WERI-Rb-1 (cell line): ENCODE data around the gene RAI1.

Source experiments
- DNase-seq: peaks from one replicate; pipeline ENCODE4 v3.0.0-alpha.2; 2020
- H3K27ac ChIP-seq: fragments of 250-450 bp; sonication (Bioruptor Pico); 2 replicates; pipeline ENCODE4 v1.5.1; 2020; ENCODE audit warnings: mild to moderate bottlenecking, moderate library complexity
- H3K27me3 ChIP-seq: fragments of 250-450 bp; sonication (Bioruptor Pico); 2 replicates; pipeline ENCODE4 v1.5.1; 2021; ENCODE audit warnings: mild to moderate bottlenecking, low read depth, moderate library complexity; ENCODE audit not compliant: insufficient read depth, severe bottlenecking
- H3K36me3 ChIP-seq: fragments of 250-450 bp; sonication (Bioruptor Pico); 2 replicates; pipeline ENCODE4 v1.5.1; 2020; ENCODE audit warnings: mild to moderate bottlenecking, moderate library complexity
- H3K4me3 ChIP-seq: 2 replicates; pipeline ENCODE4 v1.5.1; 2011; ENCODE audit warnings: low read depth, mild to moderate bottlenecking, control low read depth, low read length
- H3K9me3 ChIP-seq: fragments of 250-450 bp; sonication (Bioruptor Pico); 2 replicates; pipeline ENCODE4 v1.5.1; 2021; ENCODE audit warnings: mild to moderate bottlenecking, moderate library complexity; ENCODE audit not compliant: severe bottlenecking
- CTCF ChIP-seq: IDR thresholded peaks from 2 replicates; pipeline ENCODE4 v1.5.1; 2011; ENCODE audit warnings: low read depth, mild to moderate bottlenecking, control low read depth, inconsistent platforms, low read length

RAI1 gene

GRCh38 chr17:17845046-17845775 is 164.0 kb downstream of the RAI1 start:
- no peak for TF ChIP-seq CTCF
- Histone ChIP-seq H3K4me3 (no peak overlapping the region), H3K36me3 (no peaks in the 10 kb centered on the region), H3K9me3 (no peaks in the 10 kb centered on the region), H3K27me3 (no peaks in the 10 kb centered on the region), H3K27ac (no peak overlapping the region)
- no peak for DNase-seq

- no peak overlapping the region for H3K27ac ChIP-seq
- no peak for DNase-seq
- no peak for TF ChIP-seq CTCF
These were observed 164.7 kb downstream of the RAI1 start for GRCh38 chr17:17846003-17846402.

GRCh38 chr17:17846645-17847044 is 165.4 kb downstream of the RAI1 start:
- H3K27ac ChIP-seq: no peak overlapping the region

More at GRCh38 chr17:17846003-17846402, 164.7 kb downstream of the RAI1 start:
- H3K27me3 ChIP-seq: no peaks in the 10 kb centered on the region
- no peaks in the 10 kb centered on the region for H3K9me3 ChIP-seq
- H3K36me3 ChIP-seq: no peaks in the 10 kb centered on the region
- H3K4me3 ChIP-seq: no peak overlapping the region

GRCh38 chr17:17847118-17847689 is 165.9 kb downstream of the RAI1 start:
- TF ChIP-seq CTCF: no peak
- no peak for DNase-seq
- no peaks in the 10 kb centered on the region for H3K27me3 ChIP-seq
- H3K36me3 ChIP-seq: no peaks in the 10 kb centered on the region
- no peak overlapping the region for H3K4me3 ChIP-seq
- H3K9me3 ChIP-seq: no peaks in the 10 kb centered on the region
- H3K27ac ChIP-seq: no peak overlapping the region

More at GRCh38 chr17:17846645-17847044, 165.4 kb downstream of the RAI1 start:
- no peak for TF ChIP-seq CTCF
- Histone ChIP-seq H3K4me3 (no peak overlapping the region), H3K36me3 (no peaks in the 10 kb centered on the region), H3K27me3 (no peaks in the 10 kb centered on the region), H3K9me3 (no peaks in the 10 kb centered on the region)
- no peak for DNase-seq

GRCh38 chr17:17847726-17848125 is 166.5 kb downstream of the RAI1 start:
- no peak for DNase-seq
- no peak for TF ChIP-seq CTCF
- Histone ChIP-seq H3K4me3 (no peak overlapping the region), H3K9me3 (no peaks in the 10 kb centered on the region), H3K36me3 (no peaks in the 10 kb centered on the region), H3K27me3 (no peaks in the 10 kb centered on the region), H3K27ac (no peak overlapping the region)
